ENCODE measurements around the gene ZFAND3. TPM values are rescaled to one million over a fixed set of nuclear protein-coding genes. Genes with fewer than 3 reads are reported as not detected.

The ZFAND3 gene
- total and polyA plus RNA-seq, 10 of the 15 experiments (the other 5 are each of a cell fraction or from before 2014, with no cell fraction given): 0.90 to 34.4 (median 16.3) TPM

DNA sequence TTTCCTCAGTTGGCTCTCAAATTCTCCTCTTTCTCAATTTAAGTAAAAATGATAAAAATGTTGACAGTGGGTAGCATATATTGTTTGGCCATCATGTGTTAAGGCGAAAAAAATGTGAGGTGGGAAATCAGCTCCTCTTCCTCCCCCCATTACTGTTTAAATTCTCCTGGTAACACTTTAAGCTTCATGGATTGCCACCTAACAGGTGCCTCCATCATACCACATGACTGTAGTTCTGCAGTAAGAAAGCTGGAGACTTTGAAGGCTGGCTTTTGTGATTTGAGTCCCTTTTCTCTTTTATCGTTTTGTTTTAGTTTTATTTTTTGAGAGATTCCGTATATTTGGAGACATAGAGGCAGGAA, 1.2 kb downstream of the ZFAND3 start (continued):
- TF ChIP-seq FOS (IDR thresholded peaks at IDR 0.05; ENCODE audit: borderline replicate concordance, extremely low read depth, insufficient read length): no peak
- TF ChIP-seq, protein P1, sequence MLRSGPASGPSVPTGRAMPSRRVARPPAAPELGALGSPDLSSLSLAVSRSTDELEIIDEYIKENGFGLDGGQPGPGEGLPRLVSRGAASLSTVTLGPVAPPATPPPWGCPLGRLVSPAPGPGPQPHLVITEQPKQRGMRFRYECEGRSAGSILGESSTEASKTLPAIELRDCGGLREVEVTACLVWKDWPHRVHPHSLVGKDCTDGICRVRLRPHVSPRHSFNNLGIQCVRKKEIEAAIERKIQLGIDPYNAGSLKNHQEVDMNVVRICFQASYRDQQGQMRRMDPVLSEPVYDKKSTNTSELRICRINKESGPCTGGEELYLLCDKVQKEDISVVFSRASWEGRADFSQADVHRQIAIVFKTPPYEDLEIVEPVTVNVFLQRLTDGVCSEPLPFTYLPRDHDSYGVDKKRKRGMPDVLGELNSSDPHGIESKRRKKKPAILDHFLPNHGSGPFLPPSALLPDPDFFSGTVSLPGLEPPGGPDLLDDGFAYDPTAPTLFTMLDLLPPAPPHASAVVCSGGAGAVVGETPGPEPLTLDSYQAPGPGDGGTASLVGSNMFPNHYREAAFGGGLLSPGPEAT (IDR thresholded peaks at IDR 0.05; ENCODE audit: low read depth): 0 out of 2 replicates have a peak, but pooled peaks have one; percentile 12
- TF ChIP-seq, protein P2, sequence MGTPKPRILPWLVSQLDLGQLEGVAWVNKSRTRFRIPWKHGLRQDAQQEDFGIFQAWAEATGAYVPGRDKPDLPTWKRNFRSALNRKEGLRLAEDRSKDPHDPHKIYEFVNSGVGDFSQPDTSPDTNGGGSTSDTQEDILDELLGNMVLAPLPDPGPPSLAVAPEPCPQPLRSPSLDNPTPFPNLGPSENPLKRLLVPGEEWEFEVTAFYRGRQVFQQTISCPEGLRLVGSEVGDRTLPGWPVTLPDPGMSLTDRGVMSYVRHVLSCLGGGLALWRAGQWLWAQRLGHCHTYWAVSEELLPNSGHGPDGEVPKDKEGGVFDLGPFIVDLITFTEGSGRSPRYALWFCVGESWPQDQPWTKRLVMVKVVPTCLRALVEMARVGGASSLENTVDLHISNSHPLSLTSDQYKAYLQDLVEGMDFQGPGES (IDR thresholded peaks at IDR 0.05): no peak
- TF ChIP-seq JUNB (IDR thresholded peaks at IDR 0.05): no peak
- TF ChIP-seq, protein P3, sequence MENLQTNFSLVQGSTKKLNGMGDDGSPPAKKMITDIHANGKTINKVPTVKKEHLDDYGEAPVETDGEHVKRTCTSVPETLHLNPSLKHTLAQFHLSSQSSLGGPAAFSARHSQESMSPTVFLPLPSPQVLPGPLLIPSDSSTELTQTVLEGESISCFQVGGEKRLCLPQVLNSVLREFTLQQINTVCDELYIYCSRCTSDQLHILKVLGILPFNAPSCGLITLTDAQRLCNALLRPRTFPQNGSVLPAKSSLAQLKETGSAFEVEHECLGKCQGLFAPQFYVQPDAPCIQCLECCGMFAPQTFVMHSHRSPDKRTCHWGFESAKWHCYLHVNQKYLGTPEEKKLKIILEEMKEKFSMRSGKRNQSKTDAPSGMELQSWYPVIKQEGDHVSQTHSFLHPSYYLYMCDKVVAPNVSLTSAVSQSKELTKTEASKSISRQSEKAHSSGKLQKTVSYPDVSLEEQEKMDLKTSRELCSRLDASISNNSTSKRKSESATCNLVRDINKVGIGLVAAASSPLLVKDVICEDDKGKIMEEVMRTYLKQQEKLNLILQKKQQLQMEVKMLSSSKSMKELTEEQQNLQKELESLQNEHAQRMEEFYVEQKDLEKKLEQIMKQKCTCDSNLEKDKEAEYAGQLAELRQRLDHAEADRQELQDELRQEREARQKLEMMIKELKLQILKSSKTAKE (IDR thresholded peaks at IDR 0.05; ENCODE audit: low read depth, poor library complexity, severe bottlenecking): no peak
- no peak for TF ChIP-seq TCF7 (IDR thresholded peaks at IDR 0.05; ENCODE audit: borderline replicate concordance)

DNA sequence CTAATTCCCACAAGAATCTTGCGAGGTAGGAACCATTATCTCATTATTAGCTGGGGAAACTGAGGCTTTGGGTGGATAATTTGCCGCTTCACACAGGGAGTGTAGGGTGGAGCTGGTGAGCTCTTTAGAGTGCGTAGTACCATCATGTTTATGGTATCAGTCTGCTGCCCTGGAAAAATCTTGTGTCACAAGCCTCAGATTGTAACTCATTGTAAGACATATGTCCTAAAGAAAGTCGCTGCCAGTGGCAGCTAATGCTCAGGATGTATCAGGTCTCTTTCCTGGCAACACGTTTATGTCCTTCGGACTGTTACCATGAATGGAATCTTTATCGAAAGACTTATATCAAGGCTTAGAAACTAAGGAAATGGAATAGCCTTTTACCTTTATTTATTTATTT, 1.9 kb downstream of the ZFAND3 start:
- in situ Hi-C loops (cut with MboI) (no loop called here), intact Hi-C loops (cut with micrococcal nuclease; ENCODE audit: unreplicated experiment) (loop anchor here (5.0 kb wide), 2 partner anchors 46 to 121 kb away; no protein-coding TSS in a partner anchor)
- ChIA-PET RAD21 (ENCODE audit: unreplicated experiment) (interaction anchor here (1.1 to 4.0 kb wide), 6 partner anchors 10 to 120 kb away, joined by 4 to 20 read pairs (median 6); no protein-coding TSS in a partner anchor), SMC1A (ENCODE audit: uncharacterized antibody, unreplicated experiment) (interaction anchor here (0.5 to 2.0 kb wide), 11 partner anchors 10 to 858 kb away, joined by 3 to 10 read pairs (median 4); no protein-coding TSS in a partner anchor), CTCF (interaction anchor here (0.6 to 3.2 kb wide), 3 partner anchors 37 to 238 kb away, joined by 3 to 16 read pairs (median 4); no protein-coding TSS in a partner anchor), POLR2A (interaction anchor here (1.1 kb wide), 1 partner anchor 9 kb away, joined by 8 read pairs; no protein-coding TSS in a partner anchor)
- H3K4me3 ChIP-seq: peak overlapping the region; percentile 88; the same call in 1 of the 2 replicates
- ATAC-seq: no peak
- no peaks in the 10 kb centered on the region for H3K36me3 ChIP-seq (ENCODE audit: control insufficient read depth in 2 of 2, insufficient read depth in 2 of 2, low read length in 1 of 2)
- WGBS (ENCODE audit: insufficient coverage, insufficient replicate concordance, low lambda C conversion rate, missing lambda C conversion rate): 94% methylated on average over 7 of the region's 7 CpGs
- H3K27me3 ChIP-seq (replicated peaks in 1 of 2; ENCODE audit: control insufficient read depth in 2 of 2, insufficient read depth in 2 of 2, low read length in 1 of 2): no peaks in the 10 kb centered on the region
- TF ChIP-seq SMC3 (IDR thresholded peaks at IDR 0.05; ENCODE audit: borderline replicate concordance, low read length) (no peak), ASH2L (IDR thresholded peaks at IDR 0.05; ENCODE audit: borderline replicate concordance, low read depth) (no peak), ZBED1 (IDR thresholded peaks at IDR 0.05; ENCODE audit: borderline replicate concordance) (no peak), CHD4 (IDR thresholded peaks at IDR 0.05) (no peak)
- H2AFZ ChIP-seq (ENCODE audit: control insufficient read depth, low read depth, low read length): no peak overlapping the region
- no peaks in the 10 kb centered on the region for H3K9me3 ChIP-seq (replicated peaks; ENCODE audit: control insufficient read depth, insufficient read depth, low read length)
- H3K4me1 ChIP-seq (ENCODE audit: control insufficient read depth, insufficient read depth, low read length): peaks cover 7% of the 10 kb centered on the region
- H3K79me2 ChIP-seq (ENCODE audit: control insufficient read depth, insufficient read depth, low read length): peaks cover 72% of the 10 kb centered on the region
- BruUV-seq (replicated peaks): no TSS peak
- peak overlapping the region; percentile 92 for H3K4me2 ChIP-seq (ENCODE audit: control insufficient read depth, insufficient read depth)
- H4K20me1 ChIP-seq (ENCODE audit: control insufficient read depth, insufficient read depth): no peaks in the 10 kb centered on the region
- H3K27ac ChIP-seq (ENCODE audit: control insufficient read depth, insufficient read depth): peak overlapping the region; percentile 84
- no peak for DNase-seq (ENCODE audit: low read depth, low spot score)
- no peak for FAIRE-seq
- peak overlapping the region; percentile 92; the same call in 1 of the 2 replicates for H3K9ac ChIP-seq (ENCODE audit: control insufficient read depth, insufficient read depth, low read length)
